NCI-H345 treated with DMSO at 0.1 percent for 48 hours (cell line): ENCODE results near the gene SDSL.

Experiments used
- DNase-seq: peaks from one replicate; lab custom pipeline; 2025; ENCODE audit not compliant: unreplicated experiment; lab: John Stamatoyannopoulos, UW

Gene SDSL

GRCh38 chr12:113467502-113468364 is 45.6 kb downstream of the SDSL start:
- DNase-seq = no peak

- DNase-seq = no peak
These were observed 46.4 kb downstream of the SDSL start for GRCh38 chr12:113468365-113469223.

- DNase-seq = no peak
These were observed 47.2 kb downstream of the SDSL start for GRCh38 chr12:113469224-113469948.

GRCh38 chr12:113469949-113470743 is 48.0 kb downstream of the SDSL start:
- DNase-seq = no peak

- no peak for DNase-seq
These were observed 48.9 kb downstream of the SDSL start for GRCh38 chr12:113470871-113471618.

- no peak for DNase-seq
These were observed 49.5 kb downstream of the SDSL start, which contains the start of gene LHX5 for GRCh38 chr12:113471619-113472171. Gene LHX5 (minus strand): TSS chr12:113471871. CDS start chr12:113471498, 373 bp downstream.

- no peak for DNase-seq
These were observed 50.3 kb downstream of the SDSL start for GRCh38 chr12:113472191-113473121.

GRCh38 chr12:113473400-113473799 is 51.2 kb downstream of the SDSL start:
- no peak for DNase-seq

GRCh38 chr12:113473942-113474341 is 51.8 kb downstream of the SDSL start:
- no peak for DNase-seq

GRCh38 chr12:113474635-113475436 is 52.7 kb downstream of the SDSL start:
- DNase-seq = no peak

GRCh38 chr12:113475451-113476175 is 53.4 kb downstream of the SDSL start:
- no peak for DNase-seq

- no peak for DNase-seq
These were observed 54.2 kb downstream of the SDSL start for GRCh38 chr12:113476176-113476986.

GRCh38 chr12:113477171-113477841 is 55.1 kb downstream of the SDSL start:
- no peak for DNase-seq

GRCh38 chr12:113477842-113478215 is 55.6 kb downstream of the SDSL start:
- DNase-seq = no peak

- DNase-seq = no peak
These were observed 56.3 kb downstream of the SDSL start for GRCh38 chr12:113478351-113479011.
